Activated CD4-positive, CD25-positive, alpha-beta regulatory T cell (primary cell): ENCODE results near the gene SCYGR5.
"Not testable (repeated sequence)": the region's sequence is repeated elsewhere in the genome, so short reads cannot be mapped to it uniquely, and the experiment has no call there.

Experiments
- DNase-seq, 4 experiments: peaks; one replicate each; lab custom pipeline; 2025; lab: John Stamatoyannopoulos, UW

The SCYGR5 gene

DNA sequence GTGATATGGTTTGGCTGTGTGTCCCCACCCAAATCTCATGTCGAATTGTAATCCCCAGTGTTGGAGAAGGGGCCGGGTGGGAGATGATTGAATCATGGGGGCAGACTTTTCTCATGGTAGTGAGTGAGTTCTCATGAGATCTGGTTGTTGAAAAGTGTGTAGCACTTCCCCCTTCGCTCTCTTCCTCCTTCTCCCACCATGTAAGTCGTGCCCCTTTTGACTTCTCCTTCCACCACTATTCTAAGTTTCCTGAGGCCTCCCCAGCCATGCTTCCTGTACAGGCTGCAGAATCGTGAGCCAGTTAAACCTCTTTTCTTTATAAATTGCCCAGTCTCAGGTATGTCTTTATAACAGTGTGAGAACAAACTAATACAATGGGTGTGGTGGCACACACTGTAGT lies 7.0 kb downstream of the SCYGR5 start:
- not testable (repeated sequence) for DNase-seq

DNA sequence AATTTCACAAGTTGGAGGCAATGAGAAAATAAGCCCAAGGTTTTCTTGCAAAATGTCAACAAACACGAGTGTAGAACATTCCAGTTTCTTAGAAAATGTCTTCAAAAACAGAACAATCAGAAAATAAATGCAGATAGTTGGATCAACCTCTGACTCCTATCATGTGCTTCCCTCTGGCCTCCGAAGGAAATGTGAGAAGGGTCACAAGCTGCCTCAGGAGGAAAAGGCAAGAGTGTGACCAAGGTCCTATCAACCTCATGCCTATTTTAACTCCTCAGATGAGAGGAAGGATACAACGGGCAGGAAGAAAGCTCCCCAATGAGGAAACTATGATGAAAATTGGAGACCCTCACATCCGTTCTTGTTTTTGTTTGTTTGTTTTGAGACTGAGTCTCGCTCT lies 7.9 kb downstream of the SCYGR5 start:
- DNase-seq, result no peak

DNA sequence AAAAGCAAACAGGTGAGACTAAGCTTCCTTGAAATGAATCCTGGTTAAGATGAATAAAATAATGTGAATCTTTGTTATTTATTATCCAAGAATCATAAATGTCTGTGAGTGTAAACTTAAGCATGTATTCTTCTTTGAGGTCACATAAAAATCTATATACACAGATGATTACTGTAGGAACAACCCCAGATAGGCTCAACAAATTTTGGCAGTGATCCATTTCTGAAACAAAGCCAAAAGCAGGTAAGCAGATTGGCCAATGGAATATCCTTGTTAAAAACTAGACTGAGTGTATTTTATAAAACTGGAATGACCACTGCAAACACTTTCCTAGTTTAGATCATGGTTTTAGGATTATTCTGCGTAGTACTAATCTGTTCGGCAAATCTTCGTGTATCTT lies 11.3 kb downstream of the SCYGR5 start:
- DNase-seq, result no peak

DNA sequence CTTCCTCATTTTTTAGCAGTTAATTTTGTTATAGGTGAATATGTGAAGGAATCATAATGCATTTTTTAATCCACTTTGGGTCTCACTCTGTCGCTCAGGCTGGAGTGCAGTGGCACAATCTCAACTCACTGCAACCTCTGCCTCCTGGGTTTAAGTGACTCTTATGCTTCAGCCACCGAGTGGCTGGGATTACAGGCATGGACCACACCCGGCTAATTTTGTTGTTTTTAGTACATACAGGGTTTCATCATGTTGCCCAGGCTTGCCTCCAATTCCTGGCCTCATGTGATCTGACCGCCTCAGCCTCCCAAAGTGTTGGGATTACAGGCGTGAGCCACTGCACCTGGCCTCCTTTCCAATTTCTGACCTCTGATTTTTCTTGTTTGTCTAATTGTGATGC lies 17.7 kb downstream of the SCYGR5 start:
- no peak for DNase-seq

DNA sequence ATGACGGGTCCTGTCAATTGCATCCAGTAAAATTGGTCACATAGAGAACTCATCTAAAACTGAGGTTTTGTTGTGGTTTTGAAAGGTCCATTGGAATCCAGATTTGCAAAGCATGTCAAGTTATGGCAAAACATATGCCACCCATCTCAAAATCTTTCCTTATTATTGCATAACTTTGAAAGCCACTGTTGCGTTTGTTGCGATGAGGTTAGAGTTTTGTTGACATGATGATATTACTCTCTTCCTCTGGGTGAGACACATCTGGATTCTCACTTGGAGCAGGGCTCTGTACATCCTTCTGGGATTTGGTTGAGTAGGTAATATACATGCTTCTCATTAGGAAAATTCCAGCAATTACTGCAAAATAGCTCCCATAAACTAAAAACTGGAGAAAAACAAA lies 20.6 kb downstream of the SCYGR5 start:
- no peak for DNase-seq

DNA sequence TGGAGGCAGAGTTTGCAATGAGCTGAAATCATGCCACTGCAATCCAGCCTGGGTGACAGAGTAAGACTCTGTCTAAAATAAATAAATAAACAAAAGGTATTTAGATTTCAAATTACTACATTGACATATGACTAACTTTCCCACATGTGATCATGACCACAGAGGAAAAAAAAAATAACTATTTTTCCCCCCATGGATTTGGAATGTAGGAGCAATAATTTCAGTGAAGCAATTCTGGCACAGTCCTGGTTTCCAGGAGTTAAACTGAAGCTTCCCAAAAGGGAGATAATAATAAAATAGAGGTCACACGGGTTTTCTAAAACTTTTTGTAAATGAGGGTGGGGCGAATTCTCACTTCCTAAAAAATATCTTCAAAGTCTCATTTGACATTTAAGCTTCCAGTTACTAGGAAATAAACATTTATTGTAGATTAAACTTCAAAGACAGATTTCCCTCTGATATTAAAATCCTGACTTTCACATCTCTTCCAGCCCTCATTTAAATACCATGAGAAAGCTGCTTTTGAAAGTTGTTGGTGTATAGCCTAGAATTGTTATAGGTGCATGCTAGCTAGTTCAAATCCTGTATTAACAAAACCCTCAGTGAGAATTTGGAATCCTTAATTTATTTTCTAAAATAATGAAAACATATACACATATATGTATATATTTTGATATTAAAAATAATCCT lies 30.5 kb downstream of the SCYGR5 start:
- DNase-seq, result no peak

DNA sequence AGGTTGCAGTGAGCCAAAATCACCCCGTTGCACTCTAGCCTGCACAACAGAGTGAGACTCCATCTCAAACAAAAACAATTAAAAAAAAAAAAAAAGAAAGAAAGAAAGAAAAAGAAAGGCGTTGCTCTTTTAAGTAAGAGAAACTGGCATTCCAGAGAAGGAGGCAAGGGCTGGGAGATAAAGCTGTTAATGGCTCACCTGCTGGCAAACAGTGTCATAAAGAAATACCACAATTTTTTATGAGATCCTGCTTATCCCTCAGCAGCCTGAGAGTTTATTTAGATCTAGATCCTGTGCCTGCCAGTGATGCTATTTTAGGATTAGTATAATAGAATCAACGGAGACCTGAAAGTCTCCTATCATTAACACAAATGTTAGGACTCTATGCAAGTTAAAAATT lies 35.0 kb downstream of the SCYGR5 start:
- no peak for DNase-seq

DNA sequence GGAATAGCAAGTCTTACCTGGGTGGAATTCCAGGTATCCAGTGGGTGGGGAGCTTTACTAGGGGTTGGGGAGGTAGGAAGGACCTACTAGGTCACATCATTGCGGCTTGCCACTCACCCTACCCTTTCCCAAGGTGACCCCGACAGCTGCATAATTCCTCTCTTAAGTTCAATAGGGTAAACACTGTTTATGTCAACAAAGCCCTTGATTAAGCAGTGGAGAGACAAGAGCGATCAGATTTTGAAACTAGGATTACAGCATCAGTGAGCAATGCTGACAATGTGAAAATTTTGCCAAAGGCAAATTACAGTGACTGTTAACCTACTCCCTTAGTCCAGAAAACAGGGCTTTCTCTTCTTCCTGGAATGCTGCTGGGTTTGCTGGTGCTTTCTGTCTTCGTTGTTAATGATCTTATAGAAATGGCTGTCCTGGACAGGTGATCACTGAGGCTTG lies 36.7 kb downstream of the SCYGR5 start:
- no peak for DNase-seq

DNA sequence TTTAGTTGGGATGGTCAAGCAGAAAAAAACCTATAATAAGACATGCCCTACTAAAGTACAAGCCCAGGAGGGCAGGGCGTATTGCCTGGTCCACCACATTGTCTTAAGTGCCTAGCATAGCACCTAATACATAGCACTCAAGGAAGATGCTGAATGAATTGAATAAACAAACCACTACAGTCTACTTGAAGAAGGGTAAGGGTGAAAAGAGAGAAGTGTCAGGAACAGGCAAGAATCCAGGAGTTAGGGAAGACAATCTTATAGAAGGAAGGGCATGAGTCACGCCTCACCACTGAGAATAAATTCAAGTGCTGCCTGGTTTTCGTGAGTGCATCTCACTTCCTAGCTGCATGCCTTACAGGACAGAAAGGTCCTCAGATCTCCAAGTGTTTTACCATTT lies 37.4 kb downstream of the SCYGR5 start:
- no peak for DNase-seq

DNA sequence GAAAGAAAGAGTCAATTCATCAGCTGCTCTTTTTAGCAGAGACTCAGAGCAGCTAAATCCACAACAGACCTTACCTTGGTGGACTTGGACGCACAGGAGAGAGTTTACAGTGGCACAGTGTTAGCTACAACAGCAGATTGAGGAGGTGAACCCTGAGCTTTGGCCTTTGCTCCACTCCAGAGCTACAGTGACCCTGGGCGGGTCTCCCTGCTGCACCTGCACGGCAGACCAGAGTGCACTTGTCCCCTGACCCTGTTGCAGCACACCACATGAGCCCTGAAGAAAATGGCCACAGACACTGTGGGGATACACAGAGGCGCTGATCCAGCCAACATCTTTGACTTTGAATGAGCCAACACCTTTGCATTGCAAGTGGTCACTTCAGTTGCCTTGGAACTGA lies 40.3 kb downstream of the SCYGR5 start:
- no peak for DNase-seq

DNA sequence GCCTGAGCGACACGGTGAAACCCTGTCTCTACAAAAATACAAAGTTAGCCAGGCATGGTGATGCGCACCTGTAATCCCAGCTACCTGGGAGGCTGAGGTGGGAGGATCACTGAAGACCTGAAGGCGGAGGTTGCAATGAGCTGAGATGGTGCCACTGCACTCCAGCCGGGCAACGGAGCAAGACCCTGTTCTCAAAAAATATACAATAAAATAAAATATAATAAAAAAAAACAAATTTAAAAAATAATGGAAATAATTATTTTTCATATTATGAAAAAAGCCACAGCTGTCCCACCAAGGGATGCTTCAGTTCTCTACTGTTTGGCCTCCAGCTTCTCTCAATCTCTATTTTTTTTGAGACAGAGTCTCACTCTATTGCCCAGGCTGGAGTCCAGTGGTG lies 40.8 kb downstream of the SCYGR5 start:
- no peak for DNase-seq

DNA sequence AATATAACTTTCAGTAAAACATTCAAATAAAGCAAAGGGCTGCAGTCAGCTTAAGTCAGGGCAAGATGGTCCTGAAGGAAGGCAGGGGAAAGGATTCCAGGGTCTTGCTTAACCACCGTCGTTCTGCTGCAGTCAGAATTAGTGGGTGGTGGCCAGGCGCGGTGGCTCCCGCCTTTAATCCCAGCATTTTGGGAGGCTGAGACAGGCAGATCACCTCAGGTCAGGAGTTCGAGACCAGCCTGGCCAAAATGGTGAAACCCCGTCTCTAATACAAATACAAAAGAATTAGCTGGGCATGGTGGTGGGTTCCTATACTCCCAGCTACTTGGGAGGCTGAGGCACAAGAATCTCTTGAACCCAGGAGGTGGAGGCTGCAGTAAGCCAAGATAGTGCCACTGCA lies 44.4 kb downstream of the SCYGR5 start:
- no peak for DNase-seq

DNA sequence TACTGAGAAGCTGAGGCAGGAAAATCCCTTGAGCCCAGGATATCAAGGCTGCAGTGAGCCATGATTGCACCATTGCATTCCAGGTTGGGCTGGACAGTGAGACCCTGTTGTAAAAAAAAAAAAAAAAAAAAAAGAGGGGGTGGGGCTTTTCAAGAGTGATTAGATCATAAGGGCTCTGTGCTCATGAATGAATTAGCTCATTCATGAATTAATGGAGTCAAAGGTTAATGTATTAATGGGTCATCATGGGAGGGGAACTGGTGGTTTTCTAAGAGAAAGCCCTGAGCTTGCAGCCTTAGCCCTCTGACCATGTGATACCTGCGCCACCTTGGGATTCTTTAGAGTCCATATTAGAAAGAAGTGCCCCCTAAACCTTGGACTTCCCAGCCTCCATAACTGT lies 46.7 kb downstream of the SCYGR5 start:
- DNase-seq, result no peak

DNA sequence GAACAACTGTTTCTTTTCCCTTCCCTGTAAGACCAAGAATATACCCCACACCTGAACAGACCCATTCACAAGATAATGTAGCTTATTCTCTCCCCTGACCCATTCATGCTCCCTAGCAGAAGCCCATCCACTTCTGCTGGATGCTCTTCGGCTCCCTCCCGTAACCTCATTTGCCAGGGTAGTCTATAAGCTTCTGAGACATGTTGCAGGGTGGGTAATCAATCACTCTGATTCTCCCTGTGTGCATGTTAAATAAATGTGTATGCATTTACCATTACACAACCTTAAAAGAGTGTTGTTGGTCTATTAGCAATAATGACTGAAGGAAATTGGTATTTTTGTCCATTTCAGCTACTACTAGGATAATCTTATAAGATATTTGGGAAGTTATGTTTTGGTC lies 49.9 kb downstream of the SCYGR5 start:
- no peak for DNase-seq
